ENCODE measurements around the gene ZNF425. TPM values are rescaled to one million over a fixed set of nuclear protein-coding genes. Genes with fewer than 3 reads are reported as not detected.

ZNF425 gene
- total and polyA plus RNA-seq, 4 donors, result 0.25 to 0.98 (median 0.58) TPM

DNA sequence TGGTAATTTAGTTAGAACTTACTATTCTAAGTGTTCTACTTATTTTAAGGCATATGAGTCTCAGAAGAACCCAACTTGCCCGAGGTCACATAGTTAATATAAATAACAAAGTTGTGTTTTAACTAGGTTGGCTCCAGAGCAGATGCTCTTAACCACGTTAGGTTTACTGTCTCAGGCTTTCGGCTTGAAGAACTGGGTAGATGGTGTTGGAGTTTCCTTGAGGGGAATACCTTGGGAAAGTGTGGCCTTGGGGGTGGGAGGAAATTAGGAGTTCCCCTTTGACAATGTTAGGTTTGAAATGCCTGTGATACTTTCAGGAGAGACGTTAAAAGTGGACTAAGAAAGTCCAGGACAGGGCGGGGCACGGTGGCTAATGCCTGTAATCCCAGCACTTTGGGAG, 30.8 kb upstream of the ZNF425 start:
- TF ChIP-seq EGR1 (IDR thresholded peaks at IDR 0.05; ENCODE audit: low read depth in 2 of 2), result no peak
- no peak for TF ChIP-seq FOXA2 (IDR thresholded peaks at IDR 0.05)
- TF ChIP-seq REST (IDR thresholded peaks at IDR 0.05), result no peak
- no peak for TF ChIP-seq HNF4G (IDR thresholded peaks at IDR 0.05)
- no peaks in the 10 kb centered on the region for H3K4me1 ChIP-seq (ENCODE audit: control insufficient read depth in 4 of 4, insufficient read depth in 4 of 4, low read length in 3 of 4)
- H3K4me3 ChIP-seq (ENCODE audit: low read depth in 1 of 3, low read length in 3 of 3), result no peak overlapping the region
- H3K27ac ChIP-seq (ENCODE audit: low read depth in 1 of 2, low read length in 2 of 2), result no peak overlapping the region
- no peaks in the 10 kb centered on the region for H3K9me3 ChIP-seq (ENCODE audit: control insufficient read depth in 4 of 4, low read length in 3 of 4)
- H3K9ac ChIP-seq (ENCODE audit: low read depth in 1 of 2, low read length in 2 of 2), result no peak overlapping the region
- WGBS, result 94% methylated on average over 6 of the region's 6 CpGs
- DNase-seq (ENCODE audit: low spot score), result no peak
- no peaks in the 10 kb centered on the region for H3K27me3 ChIP-seq (ENCODE audit: control insufficient read depth in 4 of 4, insufficient read depth in 4 of 4, low read length in 3 of 4)
- H3K36me3 ChIP-seq (ENCODE audit: control insufficient read depth in 4 of 4, insufficient read depth in 3 of 4, low read depth in 1 of 4, low read length in 3 of 4), result peaks cover 8 to 11% (median 10%) of the 10 kb centered on the region in 4 donors

DNA sequence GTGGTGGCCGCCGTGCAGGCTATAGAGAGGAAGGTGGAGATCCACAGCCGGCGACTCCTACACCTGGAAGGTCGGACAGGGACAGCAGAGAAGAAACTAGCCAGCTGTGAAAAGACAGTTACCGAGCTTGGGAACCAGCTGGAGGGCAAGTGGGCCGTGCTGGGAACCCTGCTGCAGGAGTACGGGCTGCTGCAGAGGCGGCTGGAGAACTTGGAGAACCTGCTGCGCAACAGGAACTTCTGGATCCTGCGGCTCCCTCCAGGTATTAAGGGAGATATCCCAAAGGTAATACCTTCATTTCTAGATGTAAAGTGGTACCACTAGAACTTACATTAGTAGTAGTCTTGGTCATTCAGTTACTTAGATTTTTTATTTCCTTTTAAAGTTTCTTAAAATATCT, 27.9 kb upstream of the ZNF425 start:
- Histone ChIP-seq H3K9ac (ENCODE audit: low read depth in 1 of 2, low read length in 2 of 2) (no peak overlapping the region), H3K27me3 (ENCODE audit: control insufficient read depth in 4 of 4, insufficient read depth in 4 of 4, low read length in 3 of 4) (no peaks in the 10 kb centered on the region), H3K4me3 (ENCODE audit: low read depth in 1 of 3, low read length in 3 of 3) (no peak overlapping the region), H3K9me3 (ENCODE audit: control insufficient read depth in 4 of 4, low read length in 3 of 4) (no peaks in the 10 kb centered on the region), H3K27ac (ENCODE audit: low read depth in 1 of 2, low read length in 2 of 2) (no peak overlapping the region), H3K36me3 (ENCODE audit: control insufficient read depth in 4 of 4, insufficient read depth in 3 of 4, low read depth in 1 of 4, low read length in 3 of 4) (peaks cover 5 to 11% (median 8%) of the 10 kb centered on the region in 4 donors), H3K4me1 (ENCODE audit: control insufficient read depth in 4 of 4, insufficient read depth in 4 of 4, low read length in 3 of 4) (no peaks in the 10 kb centered on the region)
- 97% methylated on average over 11 of the region's 11 CpGs for WGBS
- TF ChIP-seq FOXA2 (IDR thresholded peaks at IDR 0.05), result no peak
- TF ChIP-seq JUND (IDR thresholded peaks at IDR 0.05), result no peak
- TF ChIP-seq YY1 (IDR thresholded peaks at IDR 0.05), result no peak
- TF ChIP-seq CTCF (IDR thresholded peaks at IDR 0.05; ENCODE audit: low read depth, low read length, missing input control), result no peak
- no peak for TF ChIP-seq SP1 (IDR thresholded peaks at IDR 0.05)
- TF ChIP-seq HNF4A (conservative IDR thresholded peaks at IDR 0.05), result no peak
- no peak for TF ChIP-seq NR2F2 (IDR thresholded peaks at IDR 0.05)
- TF ChIP-seq RXRA (IDR thresholded peaks at IDR 0.05), result no peak
- TF ChIP-seq ATF3 (IDR thresholded peaks at IDR 0.05), result no peak
- no peak for TF ChIP-seq FOXA1 (IDR thresholded peaks at IDR 0.05)
- TF ChIP-seq GABPA (IDR thresholded peaks at IDR 0.05 in 1 of 2, conservative IDR thresholded peaks at IDR 0.05 in 1 of 2), result no peak
- TF ChIP-seq RAD21 (IDR thresholded peaks at IDR 0.05), result no peak
- no peak for TF ChIP-seq TAF1 (conservative IDR thresholded peaks at IDR 0.05)
- DNase-seq (ENCODE audit: low spot score), result no peak
